ENCODE data around the gene CBX1.

CBX1 gene

DNA sequence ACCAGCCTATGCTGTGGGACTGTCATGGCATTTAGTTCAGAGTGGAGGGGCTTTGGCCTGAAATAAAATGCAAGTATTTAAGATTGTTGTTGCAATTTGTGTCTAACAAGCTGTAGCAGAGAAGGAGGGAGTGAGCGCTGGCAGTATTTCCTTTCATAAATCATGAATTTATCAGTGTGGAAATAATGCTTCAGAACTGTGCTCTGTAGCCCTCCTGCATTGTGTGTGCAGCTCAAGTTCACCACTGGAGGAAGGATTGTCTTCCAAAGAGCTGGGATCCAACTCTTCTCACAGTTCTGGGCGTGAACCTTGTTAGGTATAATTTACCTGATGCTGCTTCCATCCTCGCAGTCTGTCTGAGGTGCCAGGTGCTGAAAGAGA lies 21.4 kb upstream of the CBX1 start:
- no peaks in the 10 kb centered on the region for H3K9me3 ChIP-seq
- intact Hi-C loops (cut with DNase I; ENCODE audit: low total_unique reads), result no loop called here
- peaks cover 50 to 79% (median 50%) of the 10 kb centered on the region in 3 donors for H3K36me3 ChIP-seq
- no peak for DNase-seq
- no peak overlapping the region for H3K4me3 ChIP-seq
- TF ChIP-seq, protein P1, sequence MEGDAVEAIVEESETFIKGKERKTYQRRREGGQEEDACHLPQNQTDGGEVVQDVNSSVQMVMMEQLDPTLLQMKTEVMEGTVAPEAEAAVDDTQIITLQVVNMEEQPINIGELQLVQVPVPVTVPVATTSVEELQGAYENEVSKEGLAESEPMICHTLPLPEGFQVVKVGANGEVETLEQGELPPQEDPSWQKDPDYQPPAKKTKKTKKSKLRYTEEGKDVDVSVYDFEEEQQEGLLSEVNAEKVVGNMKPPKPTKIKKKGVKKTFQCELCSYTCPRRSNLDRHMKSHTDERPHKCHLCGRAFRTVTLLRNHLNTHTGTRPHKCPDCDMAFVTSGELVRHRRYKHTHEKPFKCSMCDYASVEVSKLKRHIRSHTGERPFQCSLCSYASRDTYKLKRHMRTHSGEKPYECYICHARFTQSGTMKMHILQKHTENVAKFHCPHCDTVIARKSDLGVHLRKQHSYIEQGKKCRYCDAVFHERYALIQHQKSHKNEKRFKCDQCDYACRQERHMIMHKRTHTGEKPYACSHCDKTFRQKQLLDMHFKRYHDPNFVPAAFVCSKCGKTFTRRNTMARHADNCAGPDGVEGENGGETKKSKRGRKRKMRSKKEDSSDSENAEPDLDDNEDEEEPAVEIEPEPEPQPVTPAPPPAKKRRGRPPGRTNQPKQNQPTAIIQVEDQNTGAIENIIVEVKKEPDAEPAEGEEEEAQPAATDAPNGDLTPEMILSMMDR (IDR thresholded peaks at IDR 0.05), result no peak
- H3K4me1 ChIP-seq, result peaks cover 0 to 3% (median 0%) of the 10 kb centered on the region in 4 donors
- H3K27me3 ChIP-seq, result no peaks in the 10 kb centered on the region
- H3K27ac ChIP-seq, result no peak overlapping the region

GRCh38 chr17:48121923-48122664 lies 20.8 kb upstream of the CBX1 start:
- TF ChIP-seq, protein P1 (IDR thresholded peaks at IDR 0.05), result no peak
- H3K27me3 ChIP-seq, result no peaks in the 10 kb centered on the region
- no peak overlapping the region for H3K27ac ChIP-seq
- no peak overlapping the region for H3K4me3 ChIP-seq
- no peaks in the 10 kb centered on the region for H3K9me3 ChIP-seq
- H3K36me3 ChIP-seq, result peaks cover 54 to 85% (median 55%) of the 10 kb centered on the region in 3 donors
- intact Hi-C loops (cut with DNase I; ENCODE audit: low total_unique reads), result no loop called here
- DNase-seq, result no peak
- H3K4me1 ChIP-seq, result no peaks in the 10 kb centered on the region

GRCh38 chr17:48113201-48113676 lies 12.0 kb upstream of the CBX1 start:
- peak in 1 of 2 donors; percentile 41 for DNase-seq
- Histone ChIP-seq H3K4me3 (no peak overlapping the region), H3K27me3 (no peaks in the 10 kb centered on the region), H3K27ac (no peak overlapping the region), H3K9me3 (no peaks in the 10 kb centered on the region), H3K4me1 (peaks cover 0 to 26% (median 12%) of the 10 kb centered on the region in 4 donors), H3K36me3 (peaks cover 33 to 56% (median 44%) of the 10 kb centered on the region in 3 donors)
- intact Hi-C loops (cut with DNase I; ENCODE audit: low total_unique reads), result no loop called here
- TF ChIP-seq, protein P1 (IDR thresholded peaks at IDR 0.05), result no peak

- no peaks in the 10 kb centered on the region for H3K9me3 ChIP-seq
- no peak for DNase-seq
- H3K27me3 ChIP-seq, result no peaks in the 10 kb centered on the region
- intact Hi-C loops (cut with DNase I; ENCODE audit: low total_unique reads), result no loop called here
- H3K27ac ChIP-seq, result no peak overlapping the region
- TF ChIP-seq, protein P1 (IDR thresholded peaks at IDR 0.05), result no peak
- H3K4me3 ChIP-seq, result no peak overlapping the region
- peaks cover 22 to 42% (median 32%) of the 10 kb centered on the region in 3 donors for H3K36me3 ChIP-seq
- peaks cover 0 to 28% (median 12%) of the 10 kb centered on the region in 4 donors for H3K4me1 ChIP-seq
These were observed 10.6 kb upstream of the CBX1 start for GRCh38 chr17:48111937-48112241.

GRCh38 chr17:48110761-48111160 lies 9.5 kb upstream of the CBX1 start:
- Histone ChIP-seq H3K27me3 (no peaks in the 10 kb centered on the region), H3K36me3 (peaks cover 12 to 31% (median 21%) of the 10 kb centered on the region in 3 donors), H3K9me3 (no peaks in the 10 kb centered on the region), H3K27ac (no peak overlapping the region), H3K4me3 (no peak overlapping the region), H3K4me1 (peaks cover 0 to 31% (median 14%) of the 10 kb centered on the region in 4 donors)
- TF ChIP-seq, protein P1 (IDR thresholded peaks at IDR 0.05), result no peak
- DNase-seq, result no peak
- intact Hi-C loops (cut with DNase I; ENCODE audit: low total_unique reads), result no loop called here
